Epithelial cell of esophagus (primary cell): ENCODE measurements around the gene C8B.

Source experiments
- DNase-seq: peaks from one replicate; pipeline ENCODE4 v3.0.0; 2010; ENCODE audit warnings: low read depth
- H3K4me3 ChIP-seq: 2 replicates; pipeline ENCODE4 v1.5.1; 2011; ENCODE audit warnings: mild to moderate bottlenecking, low read length, control low read depth
- CTCF ChIP-seq: IDR thresholded peaks from 2 replicates; pipeline ENCODE4 v1.5.1; 2011; ENCODE audit warnings: low read depth, mild to moderate bottlenecking, low read length, control low read depth, inconsistent platforms; ENCODE audit not compliant: insufficient read depth; ENCODE audit errors: missing control alignments

Gene C8B

GRCh38 chr1:56965916-56966697 lies at the start of gene C8B:
Gene C8B, minus strand, starts transcription at chr1:56966015. Its CDS starts 67 bp downstream, at chr1:56965948.
- DNase-seq: no peak
- TF ChIP-seq CTCF: no peak
- no peak within 1 kb of the TSS for H3K4me3 ChIP-seq

- H3K4me3 ChIP-seq: no peak overlapping the region
- no peak for TF ChIP-seq CTCF
- no peak for DNase-seq
Observed at GRCh38 chr1:57015071-57015470, 49.3 kb upstream of the C8B start.

- H3K4me3 ChIP-seq: no peak overlapping the region
- DNase-seq: peak; percentile 29
- TF ChIP-seq CTCF: no peak
Observed at GRCh38 chr1:57013522-57013921, 47.7 kb upstream of the C8B start.

GRCh38 chr1:57012315-57012714 lies 46.5 kb upstream of the C8B start:
- no peak for TF ChIP-seq CTCF
- DNase-seq: no peak
- H3K4me3 ChIP-seq: no peak overlapping the region

- DNase-seq: no peak
- H3K4me3 ChIP-seq: no peak overlapping the region
- TF ChIP-seq CTCF: no peak
Observed at GRCh38 chr1:57010511-57010910, 44.7 kb upstream of the C8B start.

GRCh38 chr1:57007948-57008347 lies 42.1 kb upstream of the C8B start:
- DNase-seq: no peak
- TF ChIP-seq CTCF: no peak

GRCh38 chr1:57007472-57007871 lies 41.7 kb upstream of the C8B start:
- TF ChIP-seq CTCF: no peak
- DNase-seq: no peak
- H3K4me3 ChIP-seq: no peak overlapping the region

More at GRCh38 chr1:57007948-57008347, 42.1 kb upstream of the C8B start:
- H3K4me3 ChIP-seq: no peak overlapping the region
